HCT116 (cell line): ENCODE measurements around the gene PEX11B. TPM values are rescaled to one million over a fixed set of nuclear protein-coding genes. Genes with fewer than 3 reads are reported as not detected.

Experiments used
- ATAC-seq: fragments of 200-7000 bp; cut with Tn5 transposase; 2 replicates; pipeline ENCODE4 v1.9.1; 2020; ENCODE audit warnings: mild to moderate bottlenecking, moderate library complexity
- BruUV-seq: library from RNA; stranded (reverse); fragments of 400-500 nt; replicated peaks from 2 replicates; lab custom pipeline; 2021; lab: Mats Ljungman, UMichigan
- CTCF ChIA-PET: fragments of 300-600 bp; sonication (Branson Sonifier 250); formaldehyde crosslinking; loops from one replicate; lab custom pipeline; 2021; ENCODE audit warnings: antibody characterized with exemption; lab: Charles Lee
- POLR2A ChIA-PET: fragments of 300-600, 350-600 bp; sonication (Branson Sonifier 250); formaldehyde crosslinking; loops from one replicate; lab custom pipeline; 2021; ENCODE audit warnings: antibody characterized with exemption; lab: Charles Lee
- RAD21 ChIA-PET, 2 experiments: fragments of 300-600 bp; sonication (Branson Sonifier 250); formaldehyde crosslinking; loops; one replicate each; lab custom pipeline; 2023; ENCODE audit warnings: low total read pairs in 2 of 2; ENCODE audit not compliant: uncharacterized antibody in 2 of 2, unreplicated experiment in 2 of 2, low non-redundant PET in 1 of 2; lab: Charles Lee
- DNase-seq: peaks from one replicate; pipeline ENCODE4 v3.0.0-alpha.2; 2010; ENCODE audit warnings: low read depth, low spot score
- H2AFZ ChIP-seq: fragments of 200-600 bp; shearing (Covaris generic), sonication (generic); 2 replicates; pipeline ENCODE4 v1.6.1; 2017; ENCODE audit warnings: low read depth, mixed run types, mixed read lengths, antibody characterized with exemption, low read length; ENCODE audit not compliant: poor library complexity, severe bottlenecking
- H3K27ac ChIP-seq: 2 replicates; pipeline ENCODE4 v1.5.1; 2012; ENCODE audit warnings: low read depth, low read length
- H3K27me3 ChIP-seq: fragments of 200-600 bp; sonication (generic); 2 replicates; pipeline ENCODE4 v1.6.1; 2016; ENCODE audit warnings: mixed run types, low read length, mixed read lengths; ENCODE audit not compliant: insufficient read depth
- H3K36me3 ChIP-seq, 2 experiments: fragments of 200-500 bp in 1 of 2; fragments of 200-600 bp in 1 of 2; sonication (Bioruptor generic) in 1 of 2; sonication (generic) in 1 of 2; 2 replicates each; pipeline versions ENCODE4 v1.5.1 to v1.6.1; 2014 to 2016; ENCODE audit warnings: low read length in 2 of 2, inconsistent platforms in 1 of 2, mixed read lengths in 1 of 2, mixed run types in 1 of 2; ENCODE audit not compliant: insufficient read depth in 2 of 2, control insufficient read depth in 1 of 2
- H3K4me1 ChIP-seq, 2 experiments: fragments of 200-600 bp in 1 of 2; sonication (generic) in 1 of 2; 2 replicates each; pipeline versions ENCODE4 v1.5.1 to v1.6.1; 2012 to 2017; ENCODE audit warnings: low read length in 2 of 2, inconsistent platforms in 1 of 2, mild to moderate bottlenecking in 1 of 2, mixed read lengths in 1 of 2, mixed run types in 1 of 2, moderate library complexity in 1 of 2; ENCODE audit not compliant: insufficient read depth in 2 of 2, control insufficient read depth in 1 of 2
- H3K4me2 ChIP-seq: fragments of 200-600 bp; sonication (generic); 2 replicates; pipeline ENCODE4 v1.6.1; 2017; ENCODE audit warnings: mixed run types, low read length, mixed read lengths
- H3K4me3 ChIP-seq, 2 experiments: fragments of 200-600 bp in 1 of 2; sonication (generic) in 1 of 2; replicated peaks in 1 of 2; 2 replicates each; pipeline ENCODE4 v1.5.1; 2011 to 2016; ENCODE audit warnings: low read length in 2 of 2, control low read depth in 1 of 2, low read depth in 1 of 2, mild to moderate bottlenecking in 1 of 2, mixed read lengths in 1 of 2, mixed run types in 1 of 2
- H3K79me2 ChIP-seq: fragments of 200-600 bp; sonication (generic); 2 replicates; pipeline ENCODE4 v1.6.1; 2017; ENCODE audit warnings: mild to moderate bottlenecking, mixed run types, low read length, moderate library complexity, mixed read lengths; ENCODE audit not compliant: insufficient read depth
- H3K9ac ChIP-seq: fragments of 200-600 bp; sonication (generic); 2 replicates; pipeline ENCODE4 v1.6.1; 2016; ENCODE audit warnings: low read length, mixed read lengths
- H3K9me2 ChIP-seq: fragments of 200-600 bp; sonication (generic), shearing (Covaris generic); 2 replicates; pipeline ENCODE4 v1.6.1; 2017; ENCODE audit warnings: mixed run types, mild to moderate bottlenecking, moderate library complexity; ENCODE audit not compliant: insufficient read depth
- H3K9me3 ChIP-seq, 2 experiments: fragments of 200-500 bp in 1 of 2; fragments of 200-600 bp in 1 of 2; sonication (Bioruptor generic) in 1 of 2; sonication (generic) in 1 of 2; 2 replicates each; pipeline ENCODE4 v1.6.1; 2014 to 2017; ENCODE audit warnings: low read length in 2 of 2, mixed read lengths in 2 of 2, inconsistent platforms in 1 of 2, low read depth in 1 of 2, mild to moderate bottlenecking in 1 of 2, mixed run types in 1 of 2, moderate library complexity in 1 of 2; ENCODE audit not compliant: control insufficient read depth in 1 of 2, insufficient read depth in 1 of 2
- H4K20me1 ChIP-seq: fragments of 200-600 bp; sonication (generic), shearing (Covaris generic); 2 replicates; pipeline ENCODE4 v1.6.1; 2017; ENCODE audit warnings: mixed run types, mild to moderate bottlenecking, moderate library complexity; ENCODE audit not compliant: insufficient read depth
- CBX3 ChIP-seq: IDR thresholded peaks from 2 replicates; pipeline ENCODE4 v1.6.1; 2012; ENCODE audit warnings: low read depth
- CTCF ChIP-seq, 3 experiments: fragments of 200-600 bp in 1 of 3; sonication (generic) in 1 of 3; IDR thresholded peaks in 2 of 3; conservative IDR thresholded peaks in 1 of 3; 2 replicates each; pipeline ENCODE4 v1.5.1; 2012 to 2017; ENCODE audit warnings: low read depth in 2 of 3, low read length in 2 of 3, antibody characterized with exemption in 1 of 3, borderline replicate concordance in 1 of 3, control low read depth in 1 of 3, mild to moderate bottlenecking in 1 of 3, mixed read lengths in 1 of 3, mixed run types in 1 of 3, moderate library complexity in 1 of 3; ENCODE audit not compliant: insufficient read depth in 1 of 3
- EGR1 ChIP-seq: IDR thresholded peaks from 2 replicates; pipeline ENCODE4 v1.6.1; 2012; ENCODE audit warnings: low read depth
- EZH2 ChIP-seq: fragments of 200-600 bp; sonication (generic); IDR thresholded peaks from 2 replicates; pipeline ENCODE4 v1.6.1; 2017; ENCODE audit warnings: antibody characterized with exemption, mixed run types
- POLR2A ChIP-seq: IDR thresholded peaks from 2 replicates; pipeline ENCODE4 v1.7.0; 2011; ENCODE audit warnings: borderline replicate concordance; ENCODE audit not compliant: insufficient read depth, insufficient read length; ENCODE audit errors: extremely low read depth
- POLR2AphosphoS5 ChIP-seq: IDR thresholded peaks from 2 replicates; pipeline ENCODE4 v1.6.1; 2011; ENCODE audit warnings: mild to moderate bottlenecking, low read depth, low read length, moderate library complexity
- RAD21 ChIP-seq: IDR thresholded peaks from 2 replicates; pipeline ENCODE4 v1.6.1; 2012; ENCODE audit warnings: low read depth, mild to moderate bottlenecking
- SP1 ChIP-seq: IDR thresholded peaks from 2 replicates; pipeline ENCODE4 v1.6.1; 2012; ENCODE audit warnings: low read depth
- TCF7L2 ChIP-seq: IDR thresholded peaks from 2 replicates; pipeline ENCODE4 v1.7.0; 2011; ENCODE audit warnings: borderline replicate concordance, inconsistent platforms; ENCODE audit not compliant: insufficient read depth, insufficient read length; ENCODE audit errors: extremely low read depth
- YY1 ChIP-seq: IDR thresholded peaks from 2 replicates; pipeline ENCODE4 v1.6.1; 2011; ENCODE audit warnings: low read length, low read depth, moderate library complexity, mild to moderate bottlenecking; ENCODE audit not compliant: insufficient replicate concordance; ENCODE audit errors: extremely low read depth
- ZFX ChIP-seq: fragments of 450-650 bp; IDR thresholded peaks from 2 replicates; pipeline ENCODE4 v1.6.1; 2017
- ZNF274 ChIP-seq: fragments of 200-500 bp; sonication (Bioruptor generic); IDR thresholded peaks from 2 replicates; pipeline ENCODE4 v1.6.1; 2014; ENCODE audit warnings: mild to moderate bottlenecking, low read depth, low read length, inconsistent platforms
- intact Hi-C: fragments of 100-400 bp; cut with micrococcal nuclease; formaldehyde crosslinking; loops from 2 replicates; pipeline ENCODE4 v1.10.0; 2022
- total RNA-seq: library from RNA; stranded (reverse); gene quantifications from one replicate; pipeline ENCODE4 v1.2.1, GENCODE V29; 2021; ENCODE audit not compliant: unreplicated experiment

Gene PEX11B
- total RNA-seq, 1 experiment from 2014 or later, result 20.9 TPM

DNA sequence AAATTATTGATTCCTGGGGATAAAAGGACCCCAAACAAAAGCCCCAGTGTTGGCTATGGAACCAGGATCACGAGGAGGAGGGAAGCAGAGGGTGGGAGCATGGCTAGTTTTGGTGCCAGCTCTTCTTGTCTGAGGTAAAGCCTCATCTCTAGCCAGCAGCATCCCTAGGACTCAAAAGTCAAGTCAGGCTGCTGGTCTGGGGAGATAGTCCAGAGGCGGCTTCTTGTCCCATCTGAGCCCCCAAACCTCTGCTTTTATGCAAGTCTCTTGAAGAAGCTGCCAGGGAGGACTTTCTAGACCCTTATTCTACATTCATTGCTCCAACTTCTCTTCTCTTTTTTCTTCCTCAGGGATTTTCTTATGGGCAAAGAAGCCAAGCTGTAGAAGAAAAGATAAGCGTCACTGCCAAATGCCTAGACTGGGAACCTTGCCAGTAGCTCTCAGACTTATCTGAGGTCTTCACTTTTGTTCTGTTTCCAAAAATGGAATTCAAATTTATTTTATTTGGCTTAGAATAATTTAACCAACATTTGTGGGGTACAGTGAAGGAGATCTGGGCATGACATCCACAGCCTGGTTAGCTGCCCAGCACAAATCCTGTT, 25.9 kb downstream of the PEX11B start:
- TSS peak; percentile 97 for BruUV-seq
- Histone ChIP-seq H4K20me1 (no peaks in the 10 kb centered on the region), H3K27ac (peak overlapping the region; percentile 78), H3K9me2 (no peaks in the 10 kb centered on the region), H3K4me2 (peak overlapping the region; percentile 71), H3K9me3 (no peaks in the 10 kb centered on the region), H3K79me2 (no peaks in the 10 kb centered on the region), H3K9ac (peak overlapping the region; percentile 54), H3K4me3 (peak overlapping the region in 1 of 2 experiments; percentile 25; a peak in 2 of 4 replicates), H3K36me3 (no peaks in the 10 kb centered on the region), H3K4me1 (peaks cover 29 to 33% of the 10 kb centered on the region in 2 experiments), H3K27me3 (no peaks in the 10 kb centered on the region), H2AFZ (peak overlapping the region; percentile 64)
- TF ChIP-seq POLR2A (no peak), ZFX (no peak), SP1 (no peak), EZH2 (no peak), CTCF (IDR thresholded peaks at IDR 0.05 in 2 of 3, conservative IDR thresholded peaks at IDR 0.05 in 1 of 3; ENCODE audit: borderline replicate concordance in 1 of 3, insufficient read depth in 1 of 3, low read depth in 2 of 3, low read length in 2 of 3) (no peak), CBX3 (no peak), RAD21 (no peak), EGR1 (no peak), TCF7L2 (no peak), ZNF274 (no peak), YY1 (no peak), POLR2AphosphoS5 (no peak)
- CTCF ChIA-PET, result interaction anchor here (0.7 to 3.3 kb wide), 23 partner anchors 9 to 144 kb away, joined by 3 to 36 read pairs (median 7); partner anchors contain the start of genes ANKRD34A, ITGA10, NUDT17 and PIAS3
- ATAC-seq (peak; percentile 26), DNase-seq (no peak)
- RAD21 ChIA-PET, result interaction anchor here (0.8 to 1.7 kb wide), 6 partner anchors 27 to 144 kb away, joined by 3 to 5 read pairs (median 4); partner anchors contain the start of genes PIAS3 (in 1 of the 2) and RBM8A (in 1 of the 2)
- intact Hi-C loops, result loop anchor here (1.0 to 5.0 kb wide), 3 partner anchors 18 to 121 kb away; partner anchors contain the start of gene ITGA10
- POLR2A ChIA-PET, result interaction anchor here (1.0 to 2.6 kb wide), 8 partner anchors 30 to 160 kb away, joined by 3 to 21 read pairs (median 6); partner anchors contain the start of genes ANKRD34A, PIAS3, POLR3GL and RBM8A
